LNCAP (cell line): ENCODE measurements around the gene C11orf65.

Experiments used
- TF ChIP-seq, protein P1 (sequence below): fragments of 450-650 bp; IDR thresholded peaks from 2 replicates; pipeline ENCODE4 v1.5.1; 2017; ENCODE audit warnings: mild to moderate bottlenecking

The C11orf65 gene

DNA sequence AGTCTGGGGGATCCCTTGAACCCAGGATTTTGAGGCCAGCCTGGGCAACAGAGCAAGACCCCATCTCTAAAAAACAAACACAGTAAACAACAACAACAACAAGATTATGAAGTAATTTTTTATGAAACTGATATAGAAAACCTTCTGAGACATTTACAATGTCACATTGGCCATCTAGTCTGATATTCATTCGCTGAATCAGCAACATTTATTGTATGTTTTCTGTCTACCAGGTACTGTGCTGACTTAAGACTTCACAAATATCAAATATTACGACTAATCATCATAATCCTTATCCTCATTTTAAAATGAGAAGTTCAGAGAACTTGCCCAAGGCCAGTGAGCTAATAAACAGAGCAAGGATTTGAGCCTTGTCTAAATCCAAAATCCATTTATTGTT, 123.6 kb downstream of the C11orf65 start:
- TF ChIP-seq, protein P1, sequence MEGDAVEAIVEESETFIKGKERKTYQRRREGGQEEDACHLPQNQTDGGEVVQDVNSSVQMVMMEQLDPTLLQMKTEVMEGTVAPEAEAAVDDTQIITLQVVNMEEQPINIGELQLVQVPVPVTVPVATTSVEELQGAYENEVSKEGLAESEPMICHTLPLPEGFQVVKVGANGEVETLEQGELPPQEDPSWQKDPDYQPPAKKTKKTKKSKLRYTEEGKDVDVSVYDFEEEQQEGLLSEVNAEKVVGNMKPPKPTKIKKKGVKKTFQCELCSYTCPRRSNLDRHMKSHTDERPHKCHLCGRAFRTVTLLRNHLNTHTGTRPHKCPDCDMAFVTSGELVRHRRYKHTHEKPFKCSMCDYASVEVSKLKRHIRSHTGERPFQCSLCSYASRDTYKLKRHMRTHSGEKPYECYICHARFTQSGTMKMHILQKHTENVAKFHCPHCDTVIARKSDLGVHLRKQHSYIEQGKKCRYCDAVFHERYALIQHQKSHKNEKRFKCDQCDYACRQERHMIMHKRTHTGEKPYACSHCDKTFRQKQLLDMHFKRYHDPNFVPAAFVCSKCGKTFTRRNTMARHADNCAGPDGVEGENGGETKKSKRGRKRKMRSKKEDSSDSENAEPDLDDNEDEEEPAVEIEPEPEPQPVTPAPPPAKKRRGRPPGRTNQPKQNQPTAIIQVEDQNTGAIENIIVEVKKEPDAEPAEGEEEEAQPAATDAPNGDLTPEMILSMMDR = no peak

- TF ChIP-seq, protein P1 = no peak
These were observed 125.7 kb downstream of the C11orf65 start for GRCh38 chr11:108341654-108342053.

DNA sequence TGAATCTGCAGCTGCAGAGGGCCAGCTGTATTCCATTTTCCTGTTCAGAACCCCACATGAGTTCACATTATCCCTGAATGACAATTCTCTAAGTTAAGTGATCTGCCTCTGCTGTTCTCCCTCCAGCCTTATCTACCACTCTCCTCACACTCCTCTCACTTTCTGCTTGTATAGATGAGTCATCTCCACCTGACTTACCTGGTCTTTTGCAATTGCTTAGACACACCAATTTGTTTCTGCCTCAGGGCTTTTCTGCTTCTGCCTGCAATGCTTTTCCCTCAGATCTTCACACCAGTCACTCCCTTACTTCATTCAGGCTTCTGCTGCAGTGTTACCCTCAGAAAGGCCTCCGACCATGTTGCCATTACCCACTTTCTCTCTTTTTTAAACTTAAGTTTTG, 126.4 kb downstream of the C11orf65 start:
- TF ChIP-seq, protein P1 = no peak

DNA sequence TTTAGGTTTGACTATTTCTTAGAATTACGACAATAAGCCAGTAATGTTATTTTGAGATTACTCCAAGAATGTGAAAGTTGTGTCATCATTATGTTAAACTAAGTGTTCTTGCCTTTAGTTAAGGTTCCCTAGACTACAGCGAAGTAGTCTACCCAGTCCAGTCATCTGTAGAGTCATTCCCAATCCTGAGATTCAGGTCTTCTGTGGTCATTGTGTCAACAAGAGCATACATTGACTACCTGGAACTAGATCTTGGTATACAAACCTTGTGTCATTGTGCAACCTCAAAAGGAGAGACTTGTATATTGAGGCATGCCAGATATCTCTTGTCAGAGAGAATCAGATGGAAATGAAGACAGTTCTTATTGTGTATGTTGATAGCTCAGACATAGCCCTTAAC, 128.6 kb downstream of the C11orf65 start:
- TF ChIP-seq, protein P1 = no peak

GRCh38 chr11:108333403-108333899, 133.9 kb downstream of the C11orf65 start:
- TF ChIP-seq, protein P1 = no peak
